Cortex of kidney (tissue), 1 donor: ENCODE measurements around the gene IBTK.
"Not testable (repeated sequence)": the region's sequence is repeated elsewhere in the genome, so short reads cannot be mapped to it uniquely, and the experiment has no call there.

Experiments
- DNase-seq: peaks from one replicate; lab custom pipeline; 2025; lab: John Stamatoyannopoulos, UW

IBTK gene

DNA sequence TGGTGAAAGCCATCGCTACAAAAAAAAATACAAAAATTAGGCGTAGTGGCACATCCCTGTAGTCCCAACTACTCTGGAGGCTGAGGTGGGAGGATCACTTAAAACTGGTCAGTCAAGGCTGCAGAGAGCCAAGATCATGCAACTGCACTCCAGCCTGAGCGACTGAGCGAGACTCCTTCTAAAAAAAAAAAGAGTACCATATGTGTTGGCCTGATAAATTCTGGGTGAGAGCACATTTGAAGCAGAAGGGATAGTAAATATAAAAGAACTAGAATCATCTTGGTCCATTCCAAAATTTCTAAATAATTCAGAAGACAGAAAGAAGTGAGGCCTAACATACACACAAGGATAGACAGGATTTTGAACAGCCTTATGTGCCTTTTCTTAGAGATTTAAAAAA, 2.2 kb downstream of the IBTK start:
- no peak for DNase-seq

DNA sequence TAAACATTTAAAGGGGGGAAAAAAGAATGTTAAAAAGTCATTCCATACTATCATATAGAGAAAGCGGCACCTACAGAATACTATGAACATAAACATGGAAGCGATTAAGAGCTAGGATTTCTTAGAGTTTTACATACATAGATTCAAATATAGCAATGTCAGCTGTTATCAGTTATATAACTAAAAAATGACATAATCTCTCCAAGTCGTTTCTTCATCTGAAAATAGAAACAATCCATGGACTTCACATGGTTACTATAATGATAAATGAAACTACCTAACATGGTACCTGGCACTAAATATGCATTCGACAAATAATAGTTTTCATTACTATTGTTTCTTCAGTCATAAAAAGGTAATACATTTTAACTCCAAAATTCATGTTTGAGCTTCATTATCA, 3.7 kb downstream of the IBTK start:
- no peak for DNase-seq

DNA sequence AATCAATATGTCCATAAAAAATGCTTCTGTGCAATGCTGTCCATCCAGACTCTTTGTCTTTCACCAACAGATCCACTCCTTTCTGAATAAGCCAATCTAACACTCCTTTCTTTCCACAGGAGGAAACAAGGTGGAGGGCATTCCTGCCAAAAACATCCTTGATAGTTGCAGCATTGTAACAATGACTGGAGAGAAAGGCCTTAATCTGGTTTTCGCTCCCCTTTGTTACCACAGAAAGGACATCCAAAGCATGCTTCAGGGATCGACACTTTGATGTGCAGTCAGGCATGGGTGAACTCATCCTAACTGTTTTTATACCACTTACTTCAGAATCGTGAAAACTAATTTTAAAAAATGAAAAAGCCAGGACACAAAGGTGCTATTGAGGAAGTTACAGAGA, 7.4 kb downstream of the IBTK start:
- DNase-seq, result no peak

DNA sequence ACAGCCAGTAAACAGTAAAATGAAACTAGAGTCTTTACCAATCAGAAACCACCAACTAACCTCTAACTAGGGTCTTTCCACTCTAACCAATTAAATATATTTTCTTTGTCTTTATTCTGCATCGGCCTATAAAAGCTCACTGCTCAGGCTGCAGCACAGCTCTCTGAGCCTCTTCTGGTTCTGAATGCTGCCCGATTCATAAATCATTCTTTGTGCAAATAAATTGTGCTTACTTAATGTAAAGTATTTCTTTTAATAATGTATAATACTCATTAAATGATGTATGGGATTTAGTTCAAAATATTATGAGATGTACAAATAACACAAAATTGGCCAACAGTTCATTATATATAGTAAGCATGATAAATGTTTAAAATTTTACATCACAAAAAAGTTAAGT, 7.9 kb downstream of the IBTK start:
- DNase-seq, result no peak

DNA sequence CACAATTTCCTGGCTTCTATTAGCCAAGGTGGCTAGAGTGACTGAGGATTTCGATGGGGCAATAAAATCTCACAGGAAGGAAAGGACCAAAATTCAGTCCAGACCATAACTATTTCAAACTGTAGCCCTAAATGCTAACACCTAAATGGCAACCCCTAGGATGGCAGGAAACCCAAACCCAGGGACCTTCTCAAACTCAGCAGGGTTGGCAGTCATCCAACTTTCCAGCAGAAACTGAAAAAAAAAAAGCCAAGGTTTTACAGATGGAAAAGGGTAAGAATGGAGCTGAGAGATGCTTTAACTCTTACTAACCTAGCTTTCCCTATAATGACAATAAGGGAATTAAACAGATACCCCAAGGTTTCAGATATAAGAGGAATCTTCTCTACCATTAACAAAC, 10.5 kb downstream of the IBTK start:
- no peak for DNase-seq

DNA sequence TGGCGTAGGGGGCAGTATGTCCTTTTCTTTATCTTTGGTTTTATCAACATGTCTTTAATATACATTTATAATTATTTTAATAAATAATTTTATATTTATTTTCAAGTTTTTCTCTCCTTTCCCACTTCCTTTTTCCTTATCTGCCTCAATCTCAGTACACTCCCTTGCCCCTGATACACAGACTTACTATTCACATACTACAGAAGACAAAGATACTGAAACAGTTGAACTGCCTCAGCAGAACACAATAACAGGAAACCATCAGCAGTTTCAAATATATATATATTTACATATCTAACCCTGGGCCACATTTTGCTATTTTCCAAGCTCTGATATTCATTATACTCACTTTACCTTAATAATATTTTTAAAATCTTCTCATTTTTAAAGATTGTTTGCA, 19.8 kb downstream of the IBTK start:
- no peak for DNase-seq

DNA sequence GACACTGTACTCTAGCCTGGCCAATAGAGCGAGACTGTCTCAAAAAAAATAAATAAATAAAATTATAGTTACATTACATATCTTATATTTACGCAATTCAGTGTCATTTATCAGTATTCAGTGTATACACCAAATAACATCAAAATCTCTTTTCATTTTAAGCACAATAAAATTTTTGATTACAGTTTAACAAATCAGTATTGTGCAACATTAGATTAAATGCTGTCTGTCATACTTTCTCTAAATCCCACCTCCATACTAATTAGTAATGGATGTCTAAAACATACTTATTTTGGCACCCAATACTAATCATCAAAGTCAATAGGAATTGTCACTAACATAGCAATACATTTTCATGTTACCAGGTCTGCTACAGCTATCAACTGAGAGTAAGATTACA, 27.4 kb downstream of the IBTK start:
- no peak for DNase-seq

DNA sequence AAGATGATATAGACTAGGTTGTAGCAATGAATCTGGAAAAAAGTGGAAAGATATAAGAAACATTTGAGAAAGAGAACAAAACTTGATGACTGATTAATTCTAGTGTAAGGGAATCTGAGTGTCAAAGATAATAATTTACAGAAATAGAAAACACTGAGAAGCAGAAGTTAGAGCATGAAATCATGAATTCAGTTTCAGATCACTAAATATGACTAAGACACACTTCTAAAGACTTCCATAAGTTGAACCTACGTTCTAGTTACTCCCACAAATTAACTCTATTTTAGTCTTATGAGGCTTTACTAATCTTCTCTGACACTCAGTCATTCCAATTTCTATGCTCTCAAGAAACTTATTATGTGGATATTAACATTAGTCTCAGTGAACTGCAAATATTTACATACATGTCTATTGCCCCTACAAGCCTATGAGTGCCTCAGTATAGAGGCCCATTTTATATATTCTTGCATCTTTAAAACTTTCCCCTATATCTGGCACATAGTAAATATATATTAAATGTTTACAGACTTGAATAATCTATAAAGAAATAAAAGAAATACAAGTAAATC, 30.4 kb downstream of the IBTK start:
- DNase-seq, result no peak

DNA sequence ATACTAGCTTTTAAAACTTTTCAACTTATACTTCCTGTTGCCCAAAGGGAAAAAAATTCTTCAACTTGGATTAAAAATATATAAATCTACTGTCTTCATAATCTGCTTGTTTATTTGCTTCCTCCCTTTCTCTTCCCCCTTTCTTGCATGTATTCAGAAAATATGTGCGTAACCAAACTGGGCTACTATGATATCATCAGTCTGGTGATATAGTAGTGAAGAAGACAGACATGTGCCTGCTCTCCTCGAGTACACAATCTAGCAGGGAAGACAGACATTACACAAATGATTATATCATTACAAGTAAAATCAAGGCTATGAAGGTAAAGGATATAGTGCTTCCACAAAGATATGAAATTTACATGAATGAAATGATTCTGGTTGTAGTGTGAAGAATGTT, 31.0 kb downstream of the IBTK start:
- DNase-seq, result no peak

DNA sequence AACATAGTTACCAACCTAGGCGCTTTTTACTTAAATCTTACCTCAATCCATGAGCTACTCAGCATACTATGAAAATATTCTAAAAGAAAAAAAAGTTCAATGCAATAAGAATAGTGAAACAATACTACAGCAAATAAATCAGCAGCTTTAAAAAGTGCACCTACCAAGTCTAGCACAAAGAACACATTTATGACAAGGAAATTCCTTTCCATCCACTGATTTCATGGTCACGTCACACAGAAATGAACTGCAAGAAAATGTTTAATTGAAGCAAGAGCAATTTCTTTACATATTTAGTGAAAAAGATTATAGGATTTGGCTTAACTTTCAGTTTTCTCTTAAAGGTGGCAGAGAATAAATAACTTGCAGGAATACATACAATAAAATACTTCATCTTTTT, 36.2 kb downstream of the IBTK start:
- no peak for DNase-seq

DNA sequence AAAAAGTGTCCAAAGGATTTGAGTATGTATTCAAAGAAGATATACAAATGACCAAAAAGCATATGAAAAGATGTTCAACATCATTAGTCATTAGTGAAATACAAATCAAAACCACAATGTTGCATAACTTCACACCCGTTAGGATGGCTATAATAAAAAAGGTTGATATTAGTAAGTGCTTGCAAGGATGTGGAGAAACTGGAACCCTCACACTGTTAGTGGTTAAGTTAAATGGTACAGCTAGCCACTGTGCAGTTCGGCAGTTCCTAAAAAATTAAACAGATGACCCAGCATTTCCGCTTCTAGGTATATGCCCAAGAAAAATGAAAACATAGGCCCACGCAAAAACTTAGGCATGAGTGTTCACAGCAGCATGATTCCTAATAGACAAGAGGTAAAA, 38.6 kb downstream of the IBTK start:
- no peak for DNase-seq

DNA sequence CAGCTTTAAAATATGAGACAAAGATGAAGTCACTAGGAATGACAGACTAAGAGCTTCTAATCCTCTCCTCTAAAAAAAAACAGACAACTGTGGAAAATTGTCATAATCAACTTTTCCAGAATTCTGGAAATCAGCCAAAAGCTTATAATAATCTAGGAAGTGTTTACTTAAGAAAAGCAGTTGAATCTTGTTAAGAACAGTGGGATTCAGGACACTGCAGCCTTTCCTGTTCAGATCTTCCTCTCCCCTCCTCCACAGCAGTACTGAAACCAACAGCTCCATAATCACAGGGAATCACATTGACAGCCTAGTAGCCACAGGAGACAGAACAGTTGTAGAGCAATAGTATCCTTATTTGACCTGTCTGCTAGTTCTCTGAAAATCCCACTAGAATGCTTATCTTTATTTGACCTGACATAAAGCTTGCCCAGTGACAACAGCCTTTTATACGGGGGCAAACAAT, 41.6 kb downstream of the IBTK start:
- no peak for DNase-seq

DNA sequence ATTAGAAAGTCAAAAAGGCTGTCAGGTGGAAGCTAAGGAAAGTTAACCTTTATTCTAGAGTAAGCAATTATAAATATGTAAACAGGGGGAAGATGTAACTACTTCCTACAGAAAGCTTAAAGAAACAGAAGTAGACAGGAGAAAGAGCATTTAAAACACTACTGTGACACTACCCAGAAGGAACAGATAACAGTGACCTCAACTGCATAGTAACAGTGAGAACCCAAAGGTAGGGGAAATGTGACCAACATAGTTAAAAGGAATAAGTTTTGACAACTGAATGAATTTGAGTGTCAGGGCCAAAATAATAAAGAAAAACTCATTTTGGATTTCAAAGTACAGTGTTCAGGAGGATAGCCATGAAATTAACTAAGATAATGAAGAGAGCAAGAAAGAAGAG, 43.5 kb downstream of the IBTK start:
- DNase-seq, result no peak

DNA sequence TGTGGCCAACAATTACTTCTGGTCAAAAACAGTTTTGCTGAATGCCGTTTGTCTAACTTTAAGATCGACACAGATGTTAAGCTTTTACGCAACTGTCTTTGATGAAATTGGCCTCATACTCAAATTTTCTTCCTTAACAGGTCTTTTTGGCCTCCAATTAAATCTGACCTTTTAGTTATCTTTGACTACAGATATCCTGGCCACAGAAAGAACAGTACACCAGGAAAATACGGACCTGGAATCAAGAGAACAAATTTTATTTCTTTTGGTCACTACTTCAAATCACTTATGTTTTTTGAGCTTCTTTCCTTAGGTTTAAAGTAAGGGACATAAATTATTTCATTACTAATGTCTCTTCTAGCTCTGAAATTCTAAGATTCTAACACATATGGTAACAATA, 49.8 kb downstream of the IBTK start:
- DNase-seq, result no peak

DNA sequence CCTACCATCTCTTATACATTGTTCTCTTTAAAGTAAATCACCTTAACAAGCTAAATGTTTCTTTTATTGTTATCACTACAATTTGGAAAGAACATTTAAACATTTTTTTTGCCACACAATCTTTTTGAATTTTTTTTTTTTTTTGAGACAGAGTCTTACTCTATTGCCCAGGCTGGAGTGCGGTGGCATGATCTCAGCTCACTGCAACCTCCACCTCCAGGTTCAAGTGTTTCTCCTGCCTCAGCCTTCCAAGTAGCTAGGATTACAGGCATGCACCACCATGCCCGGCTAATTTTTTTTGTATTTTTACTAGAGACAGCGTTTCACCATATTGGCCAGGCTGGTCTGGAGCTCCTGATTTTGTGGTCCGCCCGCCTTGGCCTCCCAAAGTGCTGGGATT, 50.3 kb downstream of the IBTK start:
- DNase-seq, result not testable (repeated sequence)

DNA sequence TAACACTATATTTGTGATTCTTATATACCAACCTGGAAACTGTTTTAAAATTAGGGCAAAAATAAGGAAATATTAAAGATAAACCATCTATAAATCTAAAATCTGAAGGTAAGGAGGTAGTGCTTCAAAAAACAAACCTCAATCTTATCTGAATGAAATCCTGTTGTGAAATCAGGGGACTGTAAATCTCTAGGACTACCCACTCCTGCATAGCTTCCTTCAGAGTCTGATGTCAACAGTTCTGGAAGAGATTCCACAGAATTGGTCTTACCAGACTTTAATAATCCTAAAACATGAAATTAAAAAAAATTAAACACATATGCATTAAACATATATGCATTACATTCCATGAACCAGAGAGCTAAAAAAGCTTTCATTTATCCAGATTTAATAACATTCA, 51.4 kb downstream of the IBTK start:
- no peak for DNase-seq

DNA sequence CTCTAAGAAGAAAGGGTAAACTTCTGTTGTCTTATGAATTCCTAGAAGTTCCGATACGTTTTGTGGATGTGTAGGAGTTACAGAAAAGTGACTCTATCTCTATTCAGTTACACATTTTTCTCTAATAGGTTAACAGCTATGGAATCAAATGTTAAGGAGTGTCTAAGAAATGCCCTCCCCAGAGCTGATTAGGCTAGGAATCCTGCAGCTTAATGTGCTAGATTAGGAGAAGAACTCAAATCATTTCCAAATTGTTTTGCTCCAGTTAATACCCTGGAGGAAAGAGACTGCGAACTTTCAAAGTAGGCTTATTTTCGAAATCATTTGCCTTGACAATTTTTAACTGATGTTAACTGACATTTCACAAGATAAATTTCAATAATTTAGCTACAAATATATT, 51.9 kb downstream of the IBTK start:
- no peak for DNase-seq

DNA sequence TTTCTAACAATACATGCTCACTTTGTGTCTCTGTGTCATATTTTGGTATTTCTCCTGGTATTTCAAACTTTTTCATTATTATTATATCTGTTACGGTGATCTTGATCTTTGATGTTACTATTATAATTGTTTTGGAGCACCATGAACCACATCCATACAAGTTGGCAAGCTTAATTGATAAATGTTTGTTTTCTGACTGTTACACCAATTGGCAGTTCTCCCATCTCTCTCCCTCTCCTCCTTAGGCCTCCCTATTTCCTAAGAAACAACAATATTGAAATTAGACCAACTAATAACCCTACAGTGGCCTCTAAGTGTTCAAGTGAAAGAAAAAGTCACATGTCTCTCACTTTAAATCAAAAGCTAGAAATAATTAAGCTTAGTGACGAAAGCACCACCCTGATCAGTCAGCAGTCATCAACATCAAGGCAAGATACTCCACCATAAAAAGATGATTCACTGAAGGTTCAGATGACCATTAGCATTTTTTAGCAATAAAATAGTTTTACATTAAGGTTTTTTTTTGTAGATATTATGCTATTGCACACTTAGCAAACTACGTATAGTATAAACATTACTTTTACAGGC, 61.5 kb downstream of the IBTK start:
- no peak for DNase-seq

DNA sequence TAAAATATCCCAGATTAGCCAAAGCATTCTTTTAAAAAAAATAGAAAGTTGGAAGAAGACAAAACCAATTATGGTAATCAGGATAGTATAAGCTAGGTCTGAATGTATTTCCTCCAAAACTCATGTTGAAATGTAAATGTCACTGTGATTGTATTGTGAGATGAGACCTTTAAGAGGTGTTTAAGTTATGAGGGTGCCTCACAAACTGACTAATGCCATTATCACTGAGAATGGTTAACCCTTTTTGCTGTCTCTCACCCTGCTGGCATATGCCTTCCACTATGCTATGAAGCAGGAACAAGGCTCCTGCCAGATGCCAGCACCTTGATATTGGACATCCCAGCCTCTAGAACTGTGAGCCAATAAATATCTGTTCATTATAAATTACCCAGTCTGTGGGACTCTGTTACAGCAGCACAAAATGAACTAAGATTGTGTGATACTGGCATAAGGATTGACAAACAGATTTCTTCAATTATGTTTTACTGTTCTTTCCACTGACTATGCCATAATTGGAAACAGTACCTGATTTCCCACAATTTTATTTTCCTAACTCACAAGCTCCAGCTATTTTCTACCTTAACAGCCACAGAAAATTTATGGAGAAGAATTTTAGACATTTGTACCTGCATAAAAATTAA, 63.8 kb downstream of the IBTK start:
- DNase-seq, result no peak

DNA sequence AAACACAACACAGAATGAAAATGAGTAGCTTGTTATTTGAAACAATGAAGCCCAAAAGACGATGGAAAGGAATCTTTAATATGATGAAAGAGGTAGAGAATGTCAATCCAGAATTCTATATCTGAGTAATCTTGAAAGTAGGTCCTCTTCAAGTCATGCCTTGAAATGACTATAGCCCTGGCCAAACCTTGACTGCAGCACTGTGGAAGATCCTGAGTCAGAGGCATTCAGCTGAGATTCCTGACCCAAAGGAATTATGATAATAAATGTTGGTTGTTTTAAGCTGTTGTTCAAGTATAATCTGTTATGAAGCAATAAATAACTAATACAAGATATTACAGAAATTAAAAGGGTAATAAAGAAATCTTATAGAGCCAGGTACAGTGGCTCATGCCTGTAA, 64.8 kb downstream of the IBTK start:
- DNase-seq, result no peak

DNA sequence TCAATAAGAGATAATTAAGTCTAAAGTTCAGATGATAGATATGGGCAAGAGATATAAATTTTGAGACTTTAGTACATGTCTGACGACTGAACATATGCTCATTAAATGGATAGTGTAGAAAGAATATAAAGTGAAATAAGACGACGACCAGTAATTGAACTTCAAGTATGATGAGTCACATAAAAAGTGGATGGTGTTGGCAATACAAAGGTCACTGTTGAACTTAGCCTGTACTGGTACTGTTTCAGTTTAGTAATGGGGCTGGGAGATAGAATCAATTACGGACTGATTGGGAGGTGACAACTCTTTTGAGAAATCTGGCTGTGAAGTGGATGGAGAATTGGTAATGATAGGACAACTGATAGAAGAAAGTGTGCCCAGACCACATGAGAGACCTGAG, 68.1 kb downstream of the IBTK start:
- no peak for DNase-seq

DNA sequence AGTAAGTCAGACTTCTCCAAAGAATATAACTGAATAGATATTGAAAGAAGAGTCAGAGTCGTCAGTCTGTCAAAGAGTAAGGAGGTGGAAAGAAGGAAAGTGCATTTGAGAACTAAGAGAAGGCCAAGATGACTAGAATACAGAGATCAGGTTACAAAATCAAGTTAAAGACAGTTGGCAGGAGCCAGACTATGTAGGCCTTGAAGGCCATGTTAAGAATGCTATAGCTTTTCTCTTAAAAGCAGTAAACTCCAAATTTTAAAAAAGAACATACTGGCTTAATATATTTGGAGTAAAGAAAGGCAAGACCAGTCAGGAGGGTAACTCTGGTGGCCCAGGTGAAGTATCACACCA, 68.8 kb downstream of the IBTK start:
- DNase-seq, result no peak

DNA sequence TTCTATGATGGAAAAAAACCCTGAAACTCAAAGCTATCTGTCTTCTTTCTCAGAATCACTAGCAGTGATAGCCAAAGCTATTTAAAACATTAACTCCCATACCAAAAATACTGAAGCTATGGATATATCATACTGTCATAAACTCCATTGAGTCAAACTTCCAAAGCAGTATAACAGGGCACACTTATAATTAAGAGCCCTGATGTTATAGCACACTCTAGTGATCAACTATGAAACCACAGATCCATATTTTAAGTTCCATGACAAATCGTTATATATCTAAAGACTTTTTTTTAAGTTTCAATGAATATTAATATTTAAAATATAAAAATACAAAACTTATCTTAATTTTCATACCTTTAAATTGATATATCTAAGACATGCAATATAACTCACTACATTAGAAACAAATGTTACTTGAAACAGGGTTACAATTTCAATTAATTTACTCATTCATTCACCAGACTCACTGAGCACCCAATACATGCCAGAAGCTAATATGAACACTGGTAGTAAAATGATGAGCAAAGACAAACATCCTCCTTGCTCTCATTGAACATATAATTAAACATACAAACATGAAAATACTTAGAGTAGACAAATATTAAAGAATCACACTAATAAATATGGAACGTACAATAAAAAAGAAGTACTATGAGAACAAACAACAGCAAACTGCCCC, 69.3 kb downstream of the IBTK start:
- DNase-seq, result no peak

DNA sequence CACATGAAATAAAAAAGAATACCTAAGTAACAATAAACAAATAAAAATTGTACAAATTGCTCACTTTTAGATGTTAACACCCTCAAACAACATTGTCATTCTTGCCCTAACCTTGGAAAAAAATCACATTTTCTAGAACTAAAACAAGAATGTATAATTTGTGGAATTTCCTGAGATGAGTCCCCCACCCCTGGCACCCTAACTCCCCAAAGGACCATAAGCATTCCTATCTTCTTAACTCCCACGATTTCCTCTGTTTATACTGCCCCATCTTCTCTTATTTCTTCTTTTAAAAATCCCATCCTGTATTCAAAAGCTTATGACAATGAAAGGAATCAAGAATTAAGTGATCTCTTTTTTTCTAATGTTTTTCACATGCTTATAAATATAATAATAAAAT, 70.9 kb downstream of the IBTK start:
- DNase-seq, result no peak
